DOHH2 (cell line): ENCODE data around the gene RRP1.
A peak's percentile ranks its signal among the peaks of the same experiment; 100 is the strongest.

Experiments
- H3F3A ChIP-seq: fragments of 200-600 bp; sonication (generic), shearing (Covaris generic); 2 replicates; pipeline ENCODE4 v1.6.0; 2016; ENCODE audit warnings: antibody characterized with exemption, mild to moderate bottlenecking; ENCODE audit not compliant: control insufficient read depth, insufficient read depth
- H3K27ac ChIP-seq: fragments of 200-600 bp; sonication (generic); 2 replicates; pipeline ENCODE4 v1.5.1; 2014; ENCODE audit warnings: low read depth, mild to moderate bottlenecking, low read length, moderate library complexity
- H3K27me3 ChIP-seq: fragments of 200-600 bp; sonication (generic); 2 replicates; pipeline ENCODE4 v1.6.1; 2014; ENCODE audit warnings: mild to moderate bottlenecking, low read length, mixed read lengths; ENCODE audit not compliant: control insufficient read depth
- H3K36me3 ChIP-seq: fragments of 200-600 bp; sonication (generic); 2 replicates; pipeline ENCODE4 v1.6.1; 2014; ENCODE audit warnings: mild to moderate bottlenecking, low read length, moderate library complexity, mixed read lengths; ENCODE audit not compliant: control insufficient read depth
- H3K4me1 ChIP-seq: fragments of 200-600 bp; sonication (generic); 2 replicates; pipeline ENCODE4 v1.6.1; 2014; ENCODE audit warnings: mild to moderate bottlenecking, low read length, mixed read lengths; ENCODE audit not compliant: control insufficient read depth
- H3K4me2 ChIP-seq: fragments of 200-600 bp; sonication (generic); 2 replicates; pipeline ENCODE4 v1.6.0; 2014; ENCODE audit warnings: mild to moderate bottlenecking, low read length, moderate library complexity
- H3K4me3 ChIP-seq: fragments of 200-600 bp; sonication (generic); 2 replicates; pipeline ENCODE4 v1.5.1; 2014; ENCODE audit warnings: mild to moderate bottlenecking, low read length, mixed read lengths
- H3K79me2 ChIP-seq: fragments of 200-600 bp; sonication (generic); 2 replicates; pipeline ENCODE4 v1.6.1; 2014; ENCODE audit warnings: mild to moderate bottlenecking, low read length, mixed read lengths; ENCODE audit not compliant: control insufficient read depth
- H3K9me2 ChIP-seq: fragments of 200-600 bp; sonication (generic); replicated peaks from 2 replicates; pipeline ENCODE4 v1.6.1; 2014; ENCODE audit warnings: mild to moderate bottlenecking, low read length, mixed read lengths; ENCODE audit not compliant: control insufficient read depth
- H3K9me3 ChIP-seq: fragments of 200-600 bp; sonication (generic); 2 replicates; pipeline ENCODE4 v1.6.1; 2014; ENCODE audit warnings: antibody characterized with exemption, low read length, mixed read lengths; ENCODE audit not compliant: control insufficient read depth, insufficient read depth
- H4K20me1 ChIP-seq: fragments of 200-600 bp; sonication (generic); 2 replicates; pipeline ENCODE4 v1.6.0; 2014; ENCODE audit warnings: low read depth, mild to moderate bottlenecking, antibody characterized with exemption, low read length, moderate library complexity; ENCODE audit not compliant: control insufficient read depth, insufficient read depth
- CTCF ChIP-seq: fragments of 200-600 bp; sonication (generic); IDR thresholded peaks from one replicate; pipeline ENCODE4 v1.5.1; 2014; ENCODE audit warnings: antibody characterized with exemption, mild to moderate bottlenecking, low read depth, low read length; ENCODE audit not compliant: poor library complexity, severe bottlenecking
- EZH2phosphoT487 ChIP-seq: fragments of 200-600 bp; sonication (generic); IDR thresholded peaks from 2 replicates; pipeline ENCODE4 v1.6.1; 2017; ENCODE audit warnings: borderline replicate concordance, mild to moderate bottlenecking, antibody characterized with exemption, low read length, moderate library complexity, mixed read lengths

The RRP1 gene

DNA sequence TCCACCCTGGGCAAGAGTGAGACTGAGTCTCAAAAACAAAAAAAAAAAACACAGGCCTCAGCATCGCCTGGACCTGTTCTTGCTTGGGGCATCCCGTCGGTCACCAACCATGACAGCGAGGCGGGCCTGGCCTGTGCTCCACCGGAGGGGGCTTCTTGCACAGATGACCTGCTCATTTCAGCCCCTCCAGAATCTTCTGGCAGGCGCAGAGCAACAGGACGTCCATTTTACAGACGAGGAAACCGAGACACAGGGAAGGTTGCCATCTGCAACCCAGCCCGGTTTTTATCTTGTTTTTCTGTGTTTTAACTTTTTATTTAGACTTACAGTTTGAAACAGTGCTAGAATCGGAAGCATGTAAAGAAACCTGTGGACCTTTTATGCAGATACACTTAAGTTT is 14.2 kb upstream of the RRP1 start:
- Histone ChIP-seq H3K36me3 (peaks cover 19% of the 10 kb centered on the region), H3K79me2 (peaks cover 15% of the 10 kb centered on the region), H3K27ac (no peak overlapping the region), H3K4me2 (peak overlapping the region; percentile 77), H4K20me1 (0 out of 2 replicates have a peak, but pooled peaks cover 4% of the 10 kb centered on the region), H3K9me3 (no peaks in the 10 kb centered on the region), H3K4me1 (peaks cover 33% of the 10 kb centered on the region), H3K9me2 (no peaks in the 10 kb centered on the region), H3K27me3 (no peaks in the 10 kb centered on the region), H3F3A (0 out of 2 replicates have a peak, but pooled peaks cover 3% of the 10 kb centered on the region), H3K4me3 (peak overlapping the region; percentile 85)
- TF ChIP-seq CTCF (no peak), EZH2phosphoT487 (no peak)

DNA sequence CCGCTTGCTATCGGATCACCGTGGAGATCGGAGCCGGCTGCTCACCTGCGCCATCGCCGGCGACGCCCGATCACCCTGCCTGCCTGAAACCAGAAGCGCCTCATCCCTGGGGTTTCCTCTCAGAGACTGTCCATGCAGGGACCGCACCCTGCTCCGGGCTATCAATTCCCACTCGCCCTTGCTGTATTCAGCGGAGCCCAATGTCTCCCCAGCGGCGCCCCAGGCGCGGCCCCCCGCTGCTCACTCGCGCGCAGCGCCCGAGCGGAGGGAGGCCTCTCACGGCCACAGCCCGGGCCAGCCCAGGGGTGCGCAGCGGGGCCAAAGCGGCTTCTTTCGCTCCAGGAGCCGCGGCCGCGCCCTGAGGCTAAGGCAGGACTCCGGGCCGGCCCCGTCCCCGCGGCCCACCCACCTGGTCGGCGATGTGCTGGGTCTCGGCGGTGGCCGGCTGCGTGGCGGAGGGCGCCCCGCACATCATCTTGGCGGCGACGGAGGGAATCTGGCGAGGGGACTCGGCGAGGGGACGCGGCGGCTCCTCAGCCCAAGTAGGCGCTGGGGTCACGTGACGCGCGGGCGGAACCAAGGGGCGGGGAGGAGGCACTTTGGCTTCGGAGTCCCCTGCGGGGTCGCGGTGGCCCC is 13.5 kb upstream of the RRP1 start, which contains the start of gene CSTB:
Gene CSTB, minus strand, starts transcription at position 514 of the 636 bp plus-strand sequence. Its CDS starts 39 bp downstream, at position 475.
- TF ChIP-seq EZH2phosphoT487 = no peak
- peak; percentile 8 for TF ChIP-seq CTCF
- Histone ChIP-seq H3K27ac (peak within 1 kb of the TSS; percentile 20; the same call in 1 of the 2 replicates), H3K9me2 (no peaks in the 10 kb centered on the region), H3K4me3 (peak within 1 kb of the TSS; percentile 85), H3K27me3 (no peaks in the 10 kb centered on the region), H3K79me2 (peaks cover 15% of the 10 kb centered on the region), H3K4me1 (peaks cover 36% of the 10 kb centered on the region), H3K4me2 (peak within 1 kb of the TSS; percentile 77), H3F3A (0 out of 2 replicates have a peak, but pooled peaks cover 3% of the 10 kb centered on the region), H3K9me3 (no peaks in the 10 kb centered on the region), H4K20me1 (0 out of 2 replicates have a peak, but pooled peaks cover 4% of the 10 kb centered on the region), H3K36me3 (peaks cover 19% of the 10 kb centered on the region)

GRCh38 chr21:43777953-43778352 is 11.4 kb upstream of the RRP1 start:
- H3K27me3 ChIP-seq = no peaks in the 10 kb centered on the region
- H3K27ac ChIP-seq = no peak overlapping the region
- peaks cover 42% of the 10 kb centered on the region for H3K4me1 ChIP-seq
- no peak overlapping the region for H3K4me2 ChIP-seq
- H3K9me2 ChIP-seq = no peaks in the 10 kb centered on the region
- 0 out of 2 replicates have a peak, but pooled peaks cover 3% of the 10 kb centered on the region for H3F3A ChIP-seq
- 0 out of 2 replicates have a peak, but pooled peaks cover 4% of the 10 kb centered on the region for H4K20me1 ChIP-seq
- no peaks in the 10 kb centered on the region for H3K9me3 ChIP-seq
- peaks cover 17% of the 10 kb centered on the region for H3K36me3 ChIP-seq
- H3K79me2 ChIP-seq = peaks cover 15% of the 10 kb centered on the region
- H3K4me3 ChIP-seq = no peak overlapping the region
- TF ChIP-seq EZH2phosphoT487 = no peak
- TF ChIP-seq CTCF = no peak
